A549 (cell line): ENCODE data around the gene TJP3. TPM values are rescaled to one million over a fixed set of nuclear protein-coding genes. Genes with fewer than 3 reads are reported as not detected.

Experiments
- ATAC-seq, 2 experiments: fragments of 200-7000 bp in 1 of 2; fragments of >200 bp in 1 of 2; cut with Nextera tagmentation in 1 of 2; cut with Tn5 transposase in 1 of 2; 3 replicates each; pipeline versions ENCODE4 v1.8.0 to v1.9.1; 2018 to 2020; ENCODE audit warnings: mild to moderate bottlenecking in 1 of 2, moderate library complexity in 1 of 2
- CTCF ChIA-PET: fragments of 300-600 bp; sonication (Branson Sonifier 250); formaldehyde crosslinking; extraction: SDS; loops from one replicate; lab custom pipeline; 2021; ENCODE audit warnings: antibody characterized with exemption, inconsistent platforms; lab: Yijun Ruan, JAX
- POLR2A ChIA-PET: fragments of 350-600 bp; formaldehyde crosslinking; extraction: SDS; loops from one replicate; lab custom pipeline; 2021; ENCODE audit warnings: antibody characterized with exemption, inconsistent platforms; lab: Yijun Ruan, JAX
- DNase-seq, 2 experiments: peaks; one replicate each; pipeline versions ENCODE4 v3.0.0 to v3.0.0-alpha.2; 2011 to 2016; ENCODE audit warnings: low read depth in 1 of 2, low spot score in 1 of 2
- FAIRE-seq: peaks from 2 replicates; lab custom pipeline; 2011; peaks lifted over from hg19 to GRCh38; lab: Jason Lieb, UNC
- H3K27ac ChIP-seq, 2 experiments: fragments of >200 bp; sonication (Bioruptor Twin); formaldehyde crosslinking; 3 replicates each; pipeline ENCODE4 v1.5.1; 2016 to 2017
- H3K4me1 ChIP-seq: fragments of >200 bp; sonication (Bioruptor Twin); formaldehyde crosslinking; 3 replicates; pipeline ENCODE4 v1.6.1; 2016
- H3K4me2 ChIP-seq: fragments of >200 bp; sonication (Bioruptor Twin); formaldehyde crosslinking; 3 replicates; pipeline ENCODE4 v1.6.1; 2016
- H3K4me3 ChIP-seq: fragments of >200 bp; sonication (Bioruptor Twin); formaldehyde crosslinking; 3 replicates; pipeline ENCODE4 v1.5.1; 2016
- H3K9me3 ChIP-seq: fragments of >200 bp; sonication (Bioruptor Twin); formaldehyde crosslinking; 3 replicates; pipeline ENCODE4 v1.6.1; 2016
- CBX8 ChIP-seq: fragments of 200-600 bp; sonication (generic); IDR thresholded peaks from 2 replicates; pipeline ENCODE4 v1.6.1; 2016
- CHD2 ChIP-seq: fragments of 150-350 bp; IDR thresholded peaks from 2 replicates; pipeline ENCODE4 v1.6.1; 2014; ENCODE audit warnings: low read length; ENCODE audit not compliant: partially characterized antibody
- EHMT2 ChIP-seq: fragments of 200-600 bp; sonication (generic); IDR thresholded peaks from 2 replicates; pipeline ENCODE4 v1.6.1; 2016; ENCODE audit warnings: antibody characterized with exemption, low read depth, mild to moderate bottlenecking, moderate library complexity
- FOSB ChIP-seq: fragments of 250-450 bp; sonication (Bioruptor Pico); IDR thresholded peaks from 2 replicates; pipeline ENCODE4 v1.5.0; 2020; ENCODE audit warnings: mild to moderate bottlenecking, moderate library complexity
- HDAC2 ChIP-seq: fragments of 200-600 bp; sonication (generic); IDR thresholded peaks from 2 replicates; pipeline ENCODE4 v1.6.1; 2016
- HOXB5 ChIP-seq: fragments of 250-450 bp; sonication (Bioruptor Pico); IDR thresholded peaks from 2 replicates; pipeline ENCODE4 v1.5.0; 2020; ENCODE audit warnings: mild to moderate bottlenecking, moderate library complexity
- JUNB ChIP-seq: fragments of >200 bp; sonication (Bioruptor Twin); formaldehyde crosslinking; IDR thresholded peaks from 2 replicates; pipeline ENCODE4 v1.6.1; 2016
- KDM5A ChIP-seq: fragments of 200-600 bp; sonication (generic); IDR thresholded peaks from 2 replicates; pipeline ENCODE4 v1.6.1; 2016; ENCODE audit warnings: antibody characterized with exemption, mild to moderate bottlenecking
- MAFK ChIP-seq: fragments of 450-650 bp; IDR thresholded peaks from 2 replicates; pipeline ENCODE4 v1.6.1; 2014; ENCODE audit not compliant: partially characterized antibody
- POLR2AphosphoS2 ChIP-seq: conservative IDR thresholded peaks from 2 replicates; pipeline ENCODE4 v1.6.1; 2012; ENCODE audit warnings: low read length, improper control_type of control experiment, inconsistent platforms
- SREBF2 ChIP-seq: fragments of 450-650 bp; IDR thresholded peaks from 2 replicates; pipeline ENCODE4 v1.6.1; 2014; ENCODE audit warnings: mild to moderate bottlenecking, moderate library complexity
- TFCP2L1 ChIP-seq: fragments of 250-450 bp; sonication (Bioruptor Pico); IDR thresholded peaks from 2 replicates; pipeline ENCODE4 v1.5.0; 2021; ENCODE audit warnings: mild to moderate bottlenecking
- ZFP36 ChIP-seq: fragments of 450-650 bp; IDR thresholded peaks from 2 replicates; pipeline ENCODE4 v1.6.1; 2014; ENCODE audit warnings: borderline replicate concordance; ENCODE audit not compliant: partially characterized antibody
- WGBS: methylation state at CpG from one replicate; pipeline ENCODE4 v1.1.6; 2017; ENCODE audit errors: missing lambda C conversion rate; 5-methylcytosine and 5-hydroxymethylcytosine counted together
- polyA plus RNA-seq, 4 experiments: library from polyadenylated mRNA; depleted of rRNA in 3 of 4; stranded (reverse); fragments of >200 nt; fragmentation: RNase III in 1 of 4; extraction: RNeasy Plus Mini Kit Qiagen cat#74134 plus additional on column Dnase treatment in 1 of 4; gene quantifications; 2 replicates in 3 of 4; 3 replicates in 1 of 4; pipeline ENCODE4 v1.2.3, GENCODE V29; 2011 to 2017
- TF ChIP-seq, protein P1 (sequence below): fragments of 250-450 bp; sonication (Bioruptor Pico); IDR thresholded peaks from 2 replicates; pipeline ENCODE4 v1.5.0; 2020; ENCODE audit warnings: low read depth, mild to moderate bottlenecking, moderate library complexity
- TF ChIP-seq, protein P2 (sequence below): IDR thresholded peaks from 2 replicates; pipeline ENCODE4 v1.6.1; 2012
- TF ChIP-seq, protein P3 (sequence below): fragments of >200 bp; sonication (Bioruptor Twin); formaldehyde crosslinking; IDR thresholded peaks from 2 replicates; pipeline ENCODE4 v1.6.1; 2016

Gene TJP3
- polyA plus RNA-seq, 2 of the 4 experiments (the other 2 are of a cell fraction) = 1.5 to 2.3 TPM

DNA sequence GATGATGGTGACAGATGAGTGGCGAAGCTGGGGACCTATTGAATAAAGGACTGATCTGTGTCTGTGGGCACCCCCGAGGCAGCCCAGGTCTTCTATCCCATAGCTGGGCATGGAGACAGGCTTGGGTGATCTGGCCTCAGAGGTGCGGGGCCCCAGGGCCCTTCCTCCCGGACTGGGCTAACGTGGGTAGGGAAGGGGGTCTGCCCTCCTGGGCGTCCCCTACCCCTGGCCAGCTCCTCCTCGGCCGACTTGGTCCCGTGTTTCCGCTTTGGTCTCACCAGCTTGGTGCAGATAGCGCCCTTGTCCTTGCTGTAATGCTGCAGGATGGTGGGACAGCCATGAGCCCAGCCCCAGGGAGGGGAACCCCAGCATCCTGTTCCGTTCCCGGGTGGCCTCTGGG lies 74.7 kb downstream of the TJP3 start:
- CTCF ChIA-PET = interaction anchor here (1.3 kb wide), 1 partner anchor 9 kb away, joined by 3 read pairs; no protein-coding TSS in a partner anchor

DNA sequence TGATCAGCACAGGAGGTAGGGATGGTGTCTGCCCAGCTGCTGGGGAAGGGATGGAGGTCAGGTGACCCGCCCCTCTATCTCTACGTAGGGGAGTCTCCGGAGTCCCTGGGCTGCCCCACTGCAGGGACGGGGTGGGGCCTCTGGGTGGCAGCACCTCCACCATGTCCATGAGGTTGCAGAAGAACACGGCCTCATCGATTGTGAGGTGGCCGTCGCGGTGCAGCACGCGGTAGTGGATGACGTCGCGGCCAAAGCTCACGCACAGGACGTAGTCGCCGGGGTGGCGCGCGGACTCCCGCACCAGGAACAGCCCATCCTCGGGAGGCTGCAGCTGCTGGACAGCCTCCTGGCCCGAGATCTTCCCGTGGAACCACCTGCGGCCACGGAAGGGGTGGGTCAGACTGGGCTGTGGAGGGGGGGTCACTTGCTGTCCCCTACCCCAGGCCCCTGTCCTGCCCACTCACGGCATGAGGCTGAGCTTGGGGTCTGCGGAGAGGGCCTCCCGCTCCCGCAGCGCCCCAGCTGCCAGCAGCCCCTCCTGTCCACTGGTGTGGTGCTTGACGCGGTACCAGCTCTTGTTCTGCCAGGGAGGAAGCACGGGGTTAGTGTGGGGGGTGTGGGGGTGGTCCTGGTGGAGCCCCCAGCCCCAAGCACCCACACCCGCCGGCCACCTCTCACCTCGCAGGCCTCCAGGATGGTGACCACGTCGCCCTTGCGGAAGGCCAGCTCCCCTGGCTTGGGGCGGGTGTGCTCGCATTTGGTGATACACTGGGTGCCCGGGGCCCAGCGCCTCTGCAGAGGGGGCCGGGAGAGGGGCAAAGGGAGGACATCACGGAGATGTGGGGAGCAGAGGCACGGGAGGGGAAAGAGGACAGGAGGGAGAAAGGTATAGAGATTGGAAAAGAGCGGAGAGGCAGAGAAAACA lies 75.7 kb downstream of the TJP3 start:
- no peak overlapping the region; the same call in 2 of the 3 replicates for H3K4me2 ChIP-seq
- POLR2A ChIA-PET = no interaction called here

More for the DNA sequence above, 74.7 kb downstream of the TJP3 start:
- H3K9me3 ChIP-seq = peaks cover 19% of the 10 kb centered on the region
- ATAC-seq = no peak
- no peak overlapping the region for H3K4me2 ChIP-seq
- H3K4me1 ChIP-seq = peaks cover 9% of the 10 kb centered on the region; the same call in 1 of the 3 replicates
- H3K4me3 ChIP-seq = no peak overlapping the region
- POLR2A ChIA-PET = no interaction called here
- no peak for TF ChIP-seq ZFP36
- TF ChIP-seq CBX8 = no peak
- no peak for TF ChIP-seq JUNB
- TF ChIP-seq EHMT2 = no peak
- TF ChIP-seq SREBF2 = no peak
- TF ChIP-seq TFCP2L1 (CRISPR knock-in tag) = no peak
- DNase-seq = no peak
- FAIRE-seq = no peak
- 65% methylated on average over 5 of the region's 13 CpGs for WGBS
- H3K27ac ChIP-seq = no peak overlapping the region

DNA sequence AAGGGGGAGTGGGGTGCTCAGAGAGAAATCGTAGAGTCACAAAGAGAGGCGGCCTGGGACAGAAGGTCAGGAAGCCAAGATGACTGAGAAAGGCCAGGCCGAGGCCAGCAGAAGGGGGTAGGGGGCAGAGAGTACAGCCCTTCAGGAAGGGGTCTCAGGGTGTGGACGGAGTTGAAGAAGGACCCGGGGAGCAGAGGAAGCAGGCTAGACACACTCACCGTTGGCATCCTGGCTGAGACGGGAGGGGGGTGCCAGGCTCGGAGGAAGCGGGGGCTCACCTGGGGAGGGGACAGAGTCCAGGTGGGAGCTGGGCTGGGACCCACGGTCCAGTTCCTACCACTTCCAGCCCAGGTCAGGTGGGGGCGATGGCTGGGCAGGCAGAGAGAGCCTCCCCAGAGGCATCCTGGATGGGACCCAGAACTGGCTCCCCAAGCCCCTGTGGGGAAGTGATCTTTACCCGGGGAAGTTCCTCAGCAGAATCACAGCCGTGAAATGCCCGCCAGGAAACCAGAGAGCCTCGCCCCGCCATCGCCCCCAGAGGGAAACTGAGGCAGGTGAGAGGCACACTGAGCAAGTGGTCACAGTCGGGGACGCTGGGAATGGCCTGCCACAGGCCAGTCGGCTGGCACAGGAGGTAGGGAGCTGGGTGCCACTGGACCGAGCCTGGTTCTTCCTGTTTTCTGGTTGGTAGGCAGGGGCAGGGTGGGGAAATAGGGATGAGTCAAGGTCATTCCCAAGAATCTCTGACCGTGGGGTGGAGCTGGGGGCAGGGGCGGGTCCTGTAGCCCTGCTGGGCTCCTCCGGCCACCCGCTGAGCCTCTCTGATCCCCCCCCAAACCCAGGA lies 76.6 kb downstream of the TJP3 start:
- ATAC-seq (peak; percentile 65 to 76; a peak in 5 of 6 replicates), FAIRE-seq (no peak), DNase-seq (peak in 1 of 2 experiments; percentile 41)
- ChIA-PET POLR2A (no interaction called here), CTCF (interaction anchor here (0.8 kb wide), 1 partner anchor 184 kb away, joined by 3 read pairs; no protein-coding TSS in a partner anchor)
- H3K27ac ChIP-seq = peak overlapping the region in 1 of 2 experiments; percentile 72; a peak in 4 of 6 replicates
- H3K4me1 ChIP-seq = peaks cover 9% of the 10 kb centered on the region; the same call in 1 of the 3 replicates
- H3K4me2 ChIP-seq = peak overlapping the region; percentile 74
- H3K4me3 ChIP-seq = no peak overlapping the region
- H3K9me3 ChIP-seq = peaks cover 19% of the 10 kb centered on the region
- TF ChIP-seq HDAC2 (no peak), POLR2AphosphoS2 (no peak), HOXB5 (CRISPR knock-in tag) (no peak)
- TF ChIP-seq, protein P1, sequence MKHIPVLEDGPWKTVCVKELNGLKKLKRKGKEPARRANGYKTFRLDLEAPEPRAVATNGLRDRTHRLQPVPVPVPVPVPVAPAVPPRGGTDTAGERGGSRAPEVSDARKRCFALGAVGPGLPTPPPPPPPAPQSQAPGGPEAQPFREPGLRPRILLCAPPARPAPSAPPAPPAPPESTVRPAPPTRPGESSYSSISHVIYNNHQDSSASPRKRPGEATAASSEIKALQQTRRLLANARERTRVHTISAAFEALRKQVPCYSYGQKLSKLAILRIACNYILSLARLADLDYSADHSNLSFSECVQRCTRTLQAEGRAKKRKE (CRISPR knock-in tag) = no peak
- WGBS = 23% methylated on average over 10 of the region's 25 CpGs

More for the DNA sequence above, 75.7 kb downstream of the TJP3 start:
- ATAC-seq = peak; percentile 33 to 58; a peak in 3 of 6 replicates
- Histone ChIP-seq H3K27ac (no peak overlapping the region), H3K4me1 (peaks cover 9% of the 10 kb centered on the region; the same call in 1 of the 3 replicates), H3K9me3 (peaks cover 19% of the 10 kb centered on the region), H3K4me3 (no peak overlapping the region)
- peak in 1 of 2 experiments; percentile 39 for DNase-seq
- CTCF ChIA-PET = interaction anchor here (0.6 to 1.3 kb wide), 3 partner anchors 10 to 185 kb away, joined by 3 read pairs; no protein-coding TSS in a partner anchor
- TF ChIP-seq, protein P2, sequence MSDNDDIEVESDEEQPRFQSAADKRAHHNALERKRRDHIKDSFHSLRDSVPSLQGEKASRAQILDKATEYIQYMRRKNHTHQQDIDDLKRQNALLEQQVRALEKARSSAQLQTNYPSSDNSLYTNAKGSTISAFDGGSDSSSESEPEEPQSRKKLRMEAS = 0 out of 2 replicates have a peak, but pooled peaks have one; percentile 24
- TF ChIP-seq CHD2 = no peak
- FAIRE-seq = no peak
- 44% methylated on average over 5 of the region's 49 CpGs for WGBS

DNA sequence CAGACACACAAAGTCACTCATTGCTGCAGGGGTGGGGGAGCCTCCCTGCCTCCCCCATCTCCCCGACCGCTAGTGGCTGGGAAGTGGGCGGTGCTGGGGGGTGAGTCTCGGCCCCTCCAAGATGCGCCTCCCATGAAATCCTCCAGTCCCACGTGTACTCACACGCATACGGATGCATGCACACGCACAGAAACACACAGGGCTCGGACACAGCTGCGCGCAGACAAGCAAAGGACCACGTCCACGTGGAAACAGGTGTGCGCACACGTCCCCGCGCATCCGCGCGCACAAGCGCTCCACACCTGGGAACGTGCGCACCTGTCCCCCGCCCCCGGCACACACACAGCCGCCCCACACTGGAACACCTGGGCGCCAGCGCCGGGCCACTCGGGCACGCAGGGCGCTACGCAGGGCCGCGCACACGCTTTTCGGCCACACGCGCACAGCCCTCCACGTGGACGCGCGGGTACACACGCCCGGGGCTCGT lies 77.3 kb downstream of the TJP3 start:
- ATAC-seq = peak in 1 of 2 experiments; percentile 43; a peak in 3 of 6 replicates
- DNase-seq = no peak
- ChIA-PET POLR2A (no interaction called here), CTCF (no interaction called here)
- no peak overlapping the region for H3K4me3 ChIP-seq
- H3K4me1 ChIP-seq = peaks cover 9% of the 10 kb centered on the region; the same call in 1 of the 3 replicates
- peak overlapping the region; percentile 74 for H3K4me2 ChIP-seq
- FAIRE-seq = no peak
- WGBS = 100% methylated on average over 1 of the region's 47 CpGs
- peak overlapping the region in 1 of 2 experiments; percentile 72; a peak in 3 of 6 replicates for H3K27ac ChIP-seq
- no peak for TF ChIP-seq KDM5A
- TF ChIP-seq, protein P3, sequence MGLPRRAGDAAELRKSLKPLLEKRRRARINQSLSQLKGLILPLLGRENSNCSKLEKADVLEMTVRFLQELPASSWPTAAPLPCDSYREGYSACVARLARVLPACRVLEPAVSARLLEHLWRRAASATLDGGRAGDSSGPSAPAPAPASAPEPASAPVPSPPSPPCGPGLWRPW = no peak
- TF ChIP-seq MAFK = no peak
- no peak for TF ChIP-seq FOSB
- peaks cover 19% of the 10 kb centered on the region for H3K9me3 ChIP-seq
